Activated T-cell treated with anti-CD3 and anti-CD28 coated beads for 48 hours (primary cell): ENCODE measurements around the gene KLHL11.

ENCODE experiments used
- DNase-seq: peaks from one replicate; pipeline ENCODE4 v3.0.0-alpha.2; 2020; ENCODE audit warnings: low read depth

KLHL11 gene

GRCh38 chr17:41864836-41865595 lies at the start of gene KLHL11:
KLHL11 (minus strand) TSS chr17:41865423; CDS start chr17:41865370, 53 bp downstream.
- peak; percentile 87 for DNase-seq

- no peak for DNase-seq
These were observed 49.8 kb upstream of the KLHL11 start for GRCh38 chr17:41915020-41915419.

- no peak for DNase-seq
These were observed 49.1 kb upstream of the KLHL11 start for GRCh38 chr17:41914358-41914766.

- DNase-seq, result no peak
These were observed 48.6 kb upstream of the KLHL11 start for GRCh38 chr17:41913798-41914197.

- DNase-seq, result no peak
These were observed 47.7 kb upstream of the KLHL11 start for GRCh38 chr17:41912925-41913324.

- no peak for DNase-seq
These were observed 45.6 kb upstream of the KLHL11 start for GRCh38 chr17:41910701-41911391.

GRCh38 chr17:41909088-41909487 lies 43.9 kb upstream of the KLHL11 start:
- DNase-seq, result no peak

- no peak for DNase-seq
These were observed 42.7 kb upstream of the KLHL11 start for GRCh38 chr17:41907633-41908539.

GRCh38 chr17:41907185-41907556 lies 41.9 kb upstream of the KLHL11 start:
- DNase-seq, result no peak

GRCh38 chr17:41906465-41907184 lies 41.4 kb upstream of the KLHL11 start:
- no peak for DNase-seq

GRCh38 chr17:41905172-41905571 lies 39.9 kb upstream of the KLHL11 start:
- no peak for DNase-seq

- no peak for DNase-seq
These were observed 39.1 kb upstream of the KLHL11 start for GRCh38 chr17:41904242-41904841.

- no peak for DNase-seq
These were observed 36.4 kb upstream of the KLHL11 start for GRCh38 chr17:41901646-41902045.

GRCh38 chr17:41896726-41897125 lies 31.5 kb upstream of the KLHL11 start:
- DNase-seq, result no peak

GRCh38 chr17:41895617-41896016 lies 30.4 kb upstream of the KLHL11 start:
- DNase-seq, result no peak

- no peak for DNase-seq
These were observed 29.6 kb upstream of the KLHL11 start for GRCh38 chr17:41894791-41895331.

- no peak for DNase-seq
These were observed 28.2 kb upstream of the KLHL11 start for GRCh38 chr17:41893384-41893783.

GRCh38 chr17:41892021-41892376 lies 26.8 kb upstream of the KLHL11 start:
- no peak for DNase-seq

GRCh38 chr17:41891135-41892020 lies 26.2 kb upstream of the KLHL11 start:
- DNase-seq, result no peak

GRCh38 chr17:41888332-41888965 lies 23.2 kb upstream of the KLHL11 start:
- DNase-seq, result no peak
